ENCODE measurements around the gene OMA1.

OMA1 gene

DNA sequence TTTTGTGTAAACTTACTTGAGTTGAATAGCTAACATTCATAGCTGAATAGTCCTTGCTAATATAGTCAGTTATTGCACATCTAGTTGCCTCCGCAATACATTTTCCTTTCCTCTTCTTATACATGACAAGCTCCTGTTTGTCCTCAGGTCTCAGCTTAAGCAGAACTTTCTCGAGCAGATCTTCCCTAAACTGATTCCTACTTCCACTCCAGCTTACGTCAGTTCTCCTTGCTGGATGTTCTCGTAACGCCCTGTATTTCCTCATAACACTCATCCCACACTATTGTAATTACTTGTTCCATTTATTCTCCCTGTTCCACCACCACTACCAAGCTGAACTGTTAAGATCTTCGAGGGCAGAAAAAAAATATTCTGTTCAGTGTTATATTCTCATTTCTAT, 15.1 kb upstream of the OMA1 start:
- no peak for ATAC-seq
- TF ChIP-seq SNAI2 (CRISPR knock-in tag; IDR thresholded peaks at IDR 0.05) (no peak), CSDC2 (CRISPR knock-in tag; IDR thresholded peaks at IDR 0.05) (no peak), OSR1 (CRISPR knock-in tag; IDR thresholded peaks at IDR 0.05) (no peak), TSHZ2 (CRISPR knock-in tag; IDR thresholded peaks at IDR 0.05) (no peak), ZNF8 (CRISPR knock-in tag; IDR thresholded peaks at IDR 0.05) (no peak), ESRRG (CRISPR knock-in tag; IDR thresholded peaks at IDR 0.05) (no peak), ZNF70 (CRISPR knock-in tag; IDR thresholded peaks at IDR 0.05) (no peak), TOX (CRISPR knock-in tag; IDR thresholded peaks at IDR 0.05; ENCODE audit: borderline replicate concordance) (no peak), ZFP30 (CRISPR knock-in tag; IDR thresholded peaks at IDR 0.05) (no peak), BACH2 (CRISPR knock-in tag; IDR thresholded peaks at IDR 0.05; ENCODE audit: borderline replicate concordance) (no peak), GLIS3 (CRISPR knock-in tag; IDR thresholded peaks at IDR 0.05) (no peak), RARB (CRISPR knock-in tag; IDR thresholded peaks at IDR 0.05) (no peak), PATZ1 (CRISPR knock-in tag; IDR thresholded peaks at IDR 0.05; ENCODE audit: borderline replicate concordance) (no peak), ZC3H10 (CRISPR knock-in tag; IDR thresholded peaks at IDR 0.05) (no peak), ISL1 (CRISPR knock-in tag; IDR thresholded peaks at IDR 0.05) (no peak), PPARA (CRISPR knock-in tag; IDR thresholded peaks at IDR 0.05; ENCODE audit: borderline replicate concordance) (no peak), TCF4 (CRISPR knock-in tag; IDR thresholded peaks at IDR 0.05; ENCODE audit: borderline replicate concordance) (no peak), ZFP3 (CRISPR knock-in tag; IDR thresholded peaks at IDR 0.05) (no peak)
- TF ChIP-seq, protein P1, sequence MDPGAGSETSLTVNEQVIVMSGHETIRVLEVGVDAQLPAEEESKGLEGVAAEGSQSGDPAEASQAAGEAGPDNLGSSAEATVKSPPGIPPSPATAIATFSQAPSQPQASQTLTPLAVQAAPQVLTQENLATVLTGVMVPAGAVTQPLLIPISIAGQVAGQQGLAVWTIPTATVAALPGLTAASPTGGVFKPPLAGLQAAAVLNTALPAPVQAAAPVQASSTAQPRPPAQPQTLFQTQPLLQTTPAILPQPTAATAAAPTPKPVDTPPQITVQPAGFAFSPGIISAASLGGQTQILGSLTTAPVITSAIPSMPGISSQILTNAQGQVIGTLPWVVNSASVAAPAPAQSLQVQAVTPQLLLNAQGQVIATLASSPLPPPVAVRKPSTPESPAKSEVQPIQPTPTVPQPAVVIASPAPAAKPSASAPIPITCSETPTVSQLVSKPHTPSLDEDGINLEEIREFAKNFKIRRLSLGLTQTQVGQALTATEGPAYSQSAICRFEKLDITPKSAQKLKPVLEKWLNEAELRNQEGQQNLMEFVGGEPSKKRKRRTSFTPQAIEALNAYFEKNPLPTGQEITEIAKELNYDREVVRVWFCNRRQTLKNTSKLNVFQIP (CRISPR knock-in tag; IDR thresholded peaks at IDR 0.05; ENCODE audit: borderline replicate concordance, low read depth): no peak
- TF ChIP-seq, protein P2, sequence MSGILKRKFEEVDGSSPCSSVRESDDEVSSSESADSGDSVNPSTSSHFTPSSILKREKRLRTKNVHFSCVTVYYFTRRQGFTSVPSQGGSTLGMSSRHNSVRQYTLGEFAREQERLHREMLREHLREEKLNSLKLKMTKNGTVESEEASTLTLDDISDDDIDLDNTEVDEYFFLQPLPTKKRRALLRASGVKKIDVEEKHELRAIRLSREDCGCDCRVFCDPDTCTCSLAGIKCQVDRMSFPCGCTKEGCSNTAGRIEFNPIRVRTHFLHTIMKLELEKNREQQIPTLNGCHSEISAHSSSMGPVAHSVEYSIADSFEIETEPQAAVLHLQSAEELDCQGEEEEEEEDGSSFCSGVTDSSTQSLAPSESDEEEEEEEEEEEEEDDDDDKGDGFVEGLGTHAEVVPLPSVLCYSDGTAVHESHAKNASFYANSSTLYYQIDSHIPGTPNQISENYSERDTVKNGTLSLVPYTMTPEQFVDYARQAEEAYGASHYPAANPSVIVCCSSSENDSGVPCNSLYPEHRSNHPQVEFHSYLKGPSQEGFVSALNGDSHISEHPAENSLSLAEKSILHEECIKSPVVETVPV (CRISPR knock-in tag; IDR thresholded peaks at IDR 0.05): no peak

- TF ChIP-seq ARNTL (CRISPR knock-in tag; IDR thresholded peaks at IDR 0.05; ENCODE audit: borderline replicate concordance, low read depth) (no peak), PATZ1 (CRISPR knock-in tag; IDR thresholded peaks at IDR 0.05; ENCODE audit: borderline replicate concordance) (no peak), RARB (CRISPR knock-in tag; IDR thresholded peaks at IDR 0.05) (no peak), ZNF8 (CRISPR knock-in tag; IDR thresholded peaks at IDR 0.05) (no peak)
- no peak for ATAC-seq
Observed at GRCh38 chr1:58555393-58555792, 8.9 kb upstream of the OMA1 start.
